Embryonic facial prominence (tissue), 1 donor: ENCODE measurements around the gene ANKMY1.
"Not testable (repeated sequence)": the region's sequence is repeated elsewhere in the genome, so short reads cannot be mapped to it uniquely, and the experiment has no call there.

ENCODE experiments used
- DNase-seq: peaks from one replicate; pipeline ENCODE4 v3.0.0-alpha.2; 2016; ENCODE audit errors: extremely low spot score

ANKMY1 gene

GRCh38 chr2:240505910-240506309 is 51.9 kb downstream of the ANKMY1 start:
- no peak for DNase-seq

- DNase-seq: no peak
These were observed 53.9 kb downstream of the ANKMY1 start for GRCh38 chr2:240503848-240504247.

GRCh38 chr2:240503375-240503774 is 54.4 kb downstream of the ANKMY1 start:
- no peak for DNase-seq

- DNase-seq: no peak
These were observed 55.2 kb downstream of the ANKMY1 start for GRCh38 chr2:240502430-240503121.

GRCh38 chr2:240502059-240502429 is 55.7 kb downstream of the ANKMY1 start:
- DNase-seq: no peak

GRCh38 chr2:240501531-240501991 is 56.2 kb downstream of the ANKMY1 start:
- no peak for DNase-seq

GRCh38 chr2:240500561-240501423 is 57.0 kb downstream of the ANKMY1 start:
- DNase-seq: no peak

- DNase-seq: no peak
These were observed 58.2 kb downstream of the ANKMY1 start for GRCh38 chr2:240499309-240500301.

GRCh38 chr2:240498958-240499260 is 58.9 kb downstream of the ANKMY1 start:
- DNase-seq: no peak

GRCh38 chr2:240498171-240498957 is 59.4 kb downstream of the ANKMY1 start:
- no peak for DNase-seq

- DNase-seq: not testable (repeated sequence)
These were observed 60.7 kb downstream of the ANKMY1 start for GRCh38 chr2:240497082-240497481.

GRCh38 chr2:240494942-240495341 is 62.8 kb downstream of the ANKMY1 start:
- not testable (repeated sequence) for DNase-seq

GRCh38 chr2:240494194-240494793 is 63.5 kb downstream of the ANKMY1 start:
- no peak for DNase-seq

- DNase-seq: no peak
These were observed 66.3 kb downstream of the ANKMY1 start for GRCh38 chr2:240491483-240491882.

GRCh38 chr2:240482141-240482540 is 75.6 kb downstream of the ANKMY1 start:
- DNase-seq: no peak

- no peak for DNase-seq
These were observed 76.1 kb downstream of the ANKMY1 start for GRCh38 chr2:240481720-240482119.

- DNase-seq: no peak
These were observed 76.8 kb downstream of the ANKMY1 start for GRCh38 chr2:240480834-240481623.

GRCh38 chr2:240479111-240479501 is 78.7 kb downstream of the ANKMY1 start:
- no peak for DNase-seq

- DNase-seq: no peak
These were observed 79.3 kb downstream of the ANKMY1 start for GRCh38 chr2:240478346-240479110.
